OCI-LY3 (cell line): ENCODE results near the gene IKBIP.
"Not testable (repeated sequence)": the region's sequence is repeated elsewhere in the genome, so short reads cannot be mapped to it uniquely, and the experiment has no call there.

ENCODE experiments used
- EZH2phosphoT487 ChIP-seq: fragments of 200-600 bp; shearing (Covaris generic); IDR thresholded peaks from 2 replicates; pipeline ENCODE4 v1.6.1; 2018; ENCODE audit warnings: antibody characterized with exemption, mixed run types, low read depth
- TF ChIP-seq, protein P1 (sequence below): fragments of 200-600, 300-600 bp; sonication (generic); IDR thresholded peaks from 2 replicates; pipeline ENCODE4 v1.5.1; 2014; ENCODE audit warnings: antibody characterized with exemption, low read length, low read depth

DNA sequence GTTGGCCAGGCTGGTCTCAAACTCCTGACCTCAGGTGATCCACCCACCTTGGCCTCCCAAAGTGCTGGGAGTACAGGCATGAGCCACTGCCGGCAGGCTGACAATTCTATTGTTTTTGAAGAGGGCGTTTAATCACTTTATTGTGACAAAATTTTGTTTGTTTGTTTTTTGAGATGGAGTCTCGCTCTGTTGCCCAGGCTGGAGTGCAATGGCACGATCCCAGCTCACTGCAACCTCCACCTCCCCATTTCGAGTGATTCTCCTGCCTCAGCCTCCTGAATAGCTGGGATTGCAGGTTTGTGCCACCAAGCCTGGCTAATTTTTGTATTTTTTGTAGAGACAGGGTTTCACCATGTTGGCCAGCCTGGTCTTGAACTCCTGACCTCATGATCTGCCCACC, 1.8 kb downstream of the IKBIP start:
- TF ChIP-seq, protein P1, sequence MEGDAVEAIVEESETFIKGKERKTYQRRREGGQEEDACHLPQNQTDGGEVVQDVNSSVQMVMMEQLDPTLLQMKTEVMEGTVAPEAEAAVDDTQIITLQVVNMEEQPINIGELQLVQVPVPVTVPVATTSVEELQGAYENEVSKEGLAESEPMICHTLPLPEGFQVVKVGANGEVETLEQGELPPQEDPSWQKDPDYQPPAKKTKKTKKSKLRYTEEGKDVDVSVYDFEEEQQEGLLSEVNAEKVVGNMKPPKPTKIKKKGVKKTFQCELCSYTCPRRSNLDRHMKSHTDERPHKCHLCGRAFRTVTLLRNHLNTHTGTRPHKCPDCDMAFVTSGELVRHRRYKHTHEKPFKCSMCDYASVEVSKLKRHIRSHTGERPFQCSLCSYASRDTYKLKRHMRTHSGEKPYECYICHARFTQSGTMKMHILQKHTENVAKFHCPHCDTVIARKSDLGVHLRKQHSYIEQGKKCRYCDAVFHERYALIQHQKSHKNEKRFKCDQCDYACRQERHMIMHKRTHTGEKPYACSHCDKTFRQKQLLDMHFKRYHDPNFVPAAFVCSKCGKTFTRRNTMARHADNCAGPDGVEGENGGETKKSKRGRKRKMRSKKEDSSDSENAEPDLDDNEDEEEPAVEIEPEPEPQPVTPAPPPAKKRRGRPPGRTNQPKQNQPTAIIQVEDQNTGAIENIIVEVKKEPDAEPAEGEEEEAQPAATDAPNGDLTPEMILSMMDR, result not testable (repeated sequence)
- TF ChIP-seq EZH2phosphoT487, result not testable (repeated sequence)
